Measurements from ENCODE around the gene HIPK1.
"Not testable (repeated sequence)": the region's sequence is repeated elsewhere in the genome, so short reads cannot be mapped to it uniquely, and the experiment has no call there.

The HIPK1 gene

DNA sequence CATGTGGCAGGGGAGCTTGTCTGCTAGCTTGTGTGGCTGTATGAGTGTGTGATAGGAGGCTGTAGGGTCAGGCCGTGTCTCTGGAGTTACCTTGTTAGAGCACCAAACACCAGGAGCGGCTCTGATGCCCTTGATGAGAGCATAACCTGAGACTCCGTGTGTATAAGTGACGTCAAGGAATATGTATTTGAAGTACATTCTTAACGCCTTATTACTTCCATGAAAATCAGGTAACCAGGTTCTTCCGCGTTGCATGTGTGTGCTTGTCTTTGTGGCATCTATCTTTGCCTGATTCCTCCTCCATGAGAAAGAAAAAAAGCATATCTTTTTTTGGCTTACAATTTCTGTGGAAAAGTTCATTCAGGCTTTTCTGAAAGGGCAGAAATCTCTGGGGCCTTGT lies 54.7 kb downstream of the HIPK1 start:
- no peak for FAIRE-seq

DNA sequence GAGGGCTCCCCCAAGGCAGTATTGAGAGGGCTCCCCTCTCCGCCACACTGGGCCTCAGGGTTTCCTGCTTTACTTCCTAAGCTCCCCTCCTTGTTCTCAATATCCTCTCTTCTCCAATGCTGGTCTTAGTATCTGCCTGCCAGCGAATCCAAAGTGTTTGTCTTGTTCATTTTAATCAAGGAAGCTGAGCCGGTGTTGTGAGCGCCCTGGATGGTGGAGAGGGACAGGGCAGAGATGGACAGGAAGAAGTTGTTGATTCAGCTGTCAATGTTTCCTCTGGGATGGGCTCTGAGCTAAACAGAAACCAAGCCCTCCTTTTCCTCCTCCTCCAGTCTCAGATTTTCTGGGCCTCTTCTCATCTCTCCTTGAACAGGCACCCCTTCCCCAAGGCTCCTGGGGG lies 55.6 kb downstream of the HIPK1 start:
- no peak for FAIRE-seq

DNA sequence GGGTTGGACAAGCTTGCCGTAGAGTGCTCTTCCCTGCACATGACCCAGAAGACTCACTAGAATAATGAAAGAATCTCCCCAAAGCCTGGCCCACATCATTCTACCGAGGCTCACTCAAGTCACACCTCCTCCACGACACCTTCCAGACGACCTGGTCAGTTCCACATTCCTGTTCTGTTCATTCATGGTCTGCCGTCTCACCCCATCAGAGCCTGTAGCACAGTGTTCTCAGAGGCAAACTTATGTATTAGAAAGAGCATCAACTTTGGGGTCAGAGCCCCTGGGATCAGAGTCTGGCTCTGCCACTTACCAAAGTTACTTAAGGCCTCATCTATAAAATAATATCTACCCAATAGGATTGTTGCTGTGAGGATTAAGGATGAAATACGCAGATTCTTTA lies 57.7 kb downstream of the HIPK1 start:
- no peak for FAIRE-seq

DNA sequence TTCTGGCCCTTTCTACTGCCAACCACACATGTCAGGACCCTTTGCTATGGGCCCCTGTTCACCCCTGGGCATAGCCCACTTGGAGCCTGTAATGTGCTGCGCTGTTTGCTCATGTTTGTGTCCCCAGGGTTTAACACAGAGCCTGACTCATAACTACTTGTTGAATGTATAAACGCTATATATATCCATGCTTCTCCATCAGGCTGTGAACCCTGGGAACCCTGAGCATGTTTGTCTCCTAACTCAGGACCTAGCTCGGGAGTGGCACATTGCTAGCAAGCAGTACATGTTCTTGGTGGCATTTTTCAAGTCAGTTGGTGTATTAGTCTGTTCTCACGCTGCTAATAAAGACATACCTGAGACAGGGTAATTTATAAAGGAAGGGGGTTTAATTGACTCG lies 58.1 kb downstream of the HIPK1 start:
- no peak for FAIRE-seq

DNA sequence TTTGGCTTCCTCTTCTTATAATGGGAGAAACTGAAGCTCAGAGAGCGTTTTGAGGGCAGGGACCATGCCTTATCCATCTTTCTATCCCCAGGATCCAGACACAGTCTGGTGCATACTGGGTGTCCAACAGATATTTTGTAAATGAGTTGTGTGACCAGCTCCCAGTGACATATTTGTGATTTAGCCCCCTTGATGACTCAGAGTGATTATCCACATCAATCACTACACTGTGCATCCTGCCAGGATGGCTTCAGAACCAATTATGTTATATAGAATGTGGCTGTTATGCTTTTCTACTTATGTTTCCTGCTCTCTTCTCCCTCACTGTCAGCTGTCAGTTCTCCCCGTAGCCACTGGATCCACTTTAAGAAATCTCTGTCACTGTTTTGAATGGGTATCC lies 61.4 kb downstream of the HIPK1 start:
- FAIRE-seq: no peak

DNA sequence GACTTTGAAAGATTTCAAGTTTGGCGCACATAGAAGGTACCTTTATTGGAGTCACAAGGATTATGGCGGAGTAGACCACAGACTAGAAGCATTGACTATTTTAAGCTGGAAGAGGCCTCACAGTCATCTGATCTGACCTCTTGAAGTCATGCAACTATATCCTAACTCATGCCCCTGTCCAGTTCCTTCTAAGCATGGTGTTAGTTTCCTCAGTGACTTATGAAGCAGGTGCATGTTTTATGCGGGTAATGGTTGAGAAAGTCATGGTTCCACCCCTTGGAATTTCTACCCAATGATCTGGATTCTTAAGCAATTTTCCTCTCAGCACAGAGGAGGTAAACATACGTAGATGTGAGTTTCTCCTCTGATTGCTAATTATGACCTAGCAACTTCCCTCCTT lies 61.8 kb downstream of the HIPK1 start:
- FAIRE-seq: no peak

DNA sequence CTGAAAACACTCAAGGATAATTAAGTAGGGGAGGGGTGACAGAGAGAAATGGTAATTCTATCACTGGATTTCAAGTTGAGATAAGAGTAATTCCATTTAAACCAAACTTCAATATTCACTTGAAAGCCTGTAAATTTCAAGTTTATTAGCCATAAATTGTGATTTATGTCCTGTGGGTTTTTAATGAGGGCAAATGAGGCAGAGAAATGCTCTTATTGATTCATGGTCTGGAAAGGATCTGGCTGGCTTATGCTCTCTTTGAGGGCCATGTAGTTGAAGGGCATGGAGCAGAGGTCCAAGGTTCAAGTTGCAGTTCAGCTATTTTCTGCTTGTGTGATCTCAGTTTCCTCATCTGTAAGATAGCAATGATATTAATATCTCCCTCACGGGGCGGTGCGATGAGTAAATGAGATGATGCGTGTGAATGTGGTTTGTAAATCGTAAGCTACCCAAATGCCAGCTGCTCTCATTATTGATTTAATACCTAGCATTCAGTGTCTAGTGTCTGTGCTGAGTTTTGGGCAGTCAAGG lies 62.4 kb downstream of the HIPK1 start:
- FAIRE-seq: no peak

DNA sequence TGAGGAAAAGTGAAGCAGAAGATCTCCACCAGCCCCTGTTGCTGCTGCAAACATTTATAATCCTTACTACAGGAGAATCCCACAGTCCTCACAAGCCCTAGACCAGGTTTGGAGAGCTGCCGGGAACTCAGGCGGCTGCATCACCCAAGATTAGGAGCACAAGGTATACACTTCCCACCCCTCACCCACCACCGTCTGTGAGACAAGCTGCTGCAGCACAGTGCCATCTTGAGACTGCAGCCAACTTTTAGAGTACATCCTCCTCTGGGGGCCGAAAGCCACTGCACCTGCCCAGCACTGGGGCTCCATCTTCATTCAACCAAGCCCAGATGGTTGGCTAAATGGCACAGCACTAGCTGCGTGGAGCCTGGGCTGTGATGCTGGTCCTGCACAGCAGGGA lies 63.9 kb downstream of the HIPK1 start:
- no peak for FAIRE-seq

DNA sequence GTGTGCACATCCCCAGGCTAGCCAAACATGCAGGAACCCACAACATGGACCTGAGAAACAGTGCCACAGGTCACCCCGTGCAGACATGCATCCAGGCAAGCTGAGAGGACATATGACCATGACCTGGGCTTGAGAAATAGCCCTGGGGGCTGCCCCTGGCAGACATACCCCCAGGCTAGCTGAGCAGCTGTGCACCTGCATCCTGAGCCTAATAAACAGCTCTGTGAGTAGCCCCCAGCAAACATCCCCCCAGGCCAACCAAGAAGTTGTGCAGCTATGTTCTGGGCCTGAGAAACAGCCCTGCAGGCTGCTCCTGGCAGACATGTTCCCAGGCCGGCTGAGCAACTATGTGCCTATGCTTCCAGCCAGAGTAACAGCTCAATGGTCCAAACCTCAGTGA lies 64.6 kb downstream of the HIPK1 start:
- no peak for FAIRE-seq

DNA sequence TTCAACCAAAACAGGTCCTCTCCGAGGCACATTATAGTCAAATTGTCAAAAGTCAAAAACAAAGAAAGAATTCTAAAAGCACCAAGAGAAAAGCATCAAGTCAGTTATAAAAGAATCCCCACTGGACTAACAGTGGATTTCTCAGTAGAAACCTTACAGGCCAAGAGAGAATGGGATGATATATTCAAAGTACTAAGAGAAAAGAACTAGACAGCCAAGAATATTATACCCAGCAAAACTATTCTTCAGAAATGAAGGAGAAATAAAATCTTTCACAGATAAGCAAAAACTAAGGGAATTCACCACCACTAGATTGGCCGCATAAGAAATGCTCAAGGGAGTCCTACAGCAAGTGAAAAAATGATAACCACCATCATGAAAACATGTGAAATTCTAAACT lies 66.3 kb downstream of the HIPK1 start:
- no peak for FAIRE-seq

DNA sequence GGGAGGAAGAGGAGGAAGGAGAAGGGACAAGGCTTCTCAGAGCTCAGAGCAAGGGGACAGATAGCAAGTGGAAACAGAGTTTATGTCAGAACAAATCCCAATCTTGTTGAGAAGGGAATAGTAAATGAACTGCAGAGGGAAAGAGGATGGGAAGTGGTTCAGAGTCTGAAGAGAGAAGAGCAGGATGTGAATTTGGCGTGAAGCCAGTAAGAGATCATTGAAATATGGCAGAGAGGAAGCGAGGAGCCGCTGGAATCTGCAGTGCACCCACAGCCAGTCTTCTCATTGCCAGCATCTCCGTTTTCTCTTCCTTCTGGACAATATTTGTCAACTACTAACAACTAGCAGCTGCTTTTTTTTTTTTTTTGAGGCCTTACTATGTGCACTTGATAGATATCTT lies 69.2 kb downstream of the HIPK1 start:
- FAIRE-seq: no peak

DNA sequence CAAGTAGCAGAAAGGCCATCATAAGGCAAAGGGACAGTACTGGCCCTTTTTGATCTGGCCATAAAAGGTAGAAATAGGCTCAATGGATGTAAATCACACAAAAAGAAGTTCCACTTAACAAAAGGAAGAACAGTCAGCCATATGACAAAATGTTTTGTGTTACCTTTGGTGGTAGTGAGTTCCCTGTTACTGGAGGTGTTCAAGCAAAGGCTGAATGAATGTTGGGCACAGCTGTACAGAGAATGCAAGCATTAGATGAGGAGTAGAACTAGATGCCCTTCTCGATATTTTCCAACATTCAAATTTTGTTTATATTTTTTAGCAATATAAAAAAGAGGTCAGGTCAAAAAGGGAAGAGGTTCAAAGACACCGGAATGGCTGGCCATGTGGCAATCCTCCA lies 70.1 kb downstream of the HIPK1 start:
- FAIRE-seq: no peak

DNA sequence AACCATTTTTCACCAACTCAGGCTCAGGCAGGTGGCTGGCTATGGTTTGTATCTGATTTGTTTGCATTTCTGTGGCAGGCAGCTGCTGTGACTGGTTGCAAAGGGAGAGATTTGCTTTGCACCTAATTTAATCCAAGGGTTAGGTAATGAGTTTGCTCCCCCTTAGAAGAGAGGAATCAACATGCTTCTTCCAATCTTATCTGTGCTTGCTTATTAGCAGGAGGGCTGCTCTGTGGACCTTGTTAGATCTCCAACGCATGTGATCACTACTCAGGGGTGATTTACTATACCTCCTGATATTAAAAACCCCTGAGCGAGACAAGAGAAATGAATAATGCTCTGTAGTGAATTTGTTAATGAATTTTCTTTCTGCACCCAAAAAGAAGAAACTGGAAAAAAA lies 70.7 kb downstream of the HIPK1 start:
- no peak for FAIRE-seq

DNA sequence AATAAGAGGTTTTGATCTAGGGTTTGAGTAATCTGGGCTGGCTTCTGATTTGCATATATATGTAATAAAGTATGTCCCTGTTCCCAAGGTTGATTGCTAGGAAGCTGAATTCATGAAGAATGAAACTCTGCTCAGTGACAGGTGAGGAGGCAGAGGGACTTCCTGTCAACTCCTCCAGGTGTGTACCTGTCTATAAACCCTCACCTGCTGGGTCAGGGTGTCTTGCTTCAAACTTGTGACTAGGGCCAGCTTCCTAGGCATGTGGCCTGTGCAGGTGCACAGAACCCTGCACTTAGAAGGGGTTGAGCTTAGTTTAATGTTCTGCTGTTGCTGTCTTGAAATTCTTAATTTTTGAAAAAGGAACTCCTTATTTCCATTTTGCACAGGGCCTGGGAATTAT lies 71.3 kb downstream of the HIPK1 start:
- FAIRE-seq: no peak

DNA sequence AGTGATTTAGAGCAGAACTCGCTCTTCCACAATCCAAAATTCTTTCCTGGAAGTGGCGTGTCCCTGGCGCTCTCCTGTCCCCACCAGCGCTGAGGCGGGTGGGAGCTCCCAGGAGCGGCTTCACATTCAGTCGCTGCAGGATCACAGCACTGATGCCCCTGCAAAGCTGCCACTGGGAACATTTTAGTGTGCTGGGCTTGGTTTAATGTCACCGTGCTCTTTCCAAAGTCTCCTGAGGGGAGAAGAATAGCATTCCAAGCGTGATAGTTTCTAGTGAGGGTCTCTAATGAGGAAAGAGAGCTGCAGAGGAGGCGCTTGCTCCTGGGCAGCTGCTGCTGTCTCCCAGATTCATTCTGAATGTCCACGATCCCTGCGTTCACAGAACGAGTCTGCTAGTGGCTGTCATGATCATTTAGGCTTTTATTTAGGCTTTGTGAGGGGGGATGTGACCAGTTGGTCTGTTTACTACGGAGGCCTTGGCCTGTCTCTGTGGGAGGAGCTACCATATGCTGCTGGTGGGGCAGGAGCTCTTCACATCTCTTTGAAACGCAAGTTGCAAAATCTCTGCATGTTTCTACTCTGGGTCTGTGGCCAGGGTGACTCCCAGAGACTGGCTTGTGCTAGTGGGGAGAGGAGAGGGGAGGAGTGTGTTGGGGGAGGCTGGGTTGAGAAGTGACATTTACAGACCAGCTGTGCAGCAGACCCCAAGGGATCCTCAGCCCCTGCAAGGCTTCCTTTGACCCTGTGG lies 73.5 kb downstream of the HIPK1 start:
- no peak for FAIRE-seq

DNA sequence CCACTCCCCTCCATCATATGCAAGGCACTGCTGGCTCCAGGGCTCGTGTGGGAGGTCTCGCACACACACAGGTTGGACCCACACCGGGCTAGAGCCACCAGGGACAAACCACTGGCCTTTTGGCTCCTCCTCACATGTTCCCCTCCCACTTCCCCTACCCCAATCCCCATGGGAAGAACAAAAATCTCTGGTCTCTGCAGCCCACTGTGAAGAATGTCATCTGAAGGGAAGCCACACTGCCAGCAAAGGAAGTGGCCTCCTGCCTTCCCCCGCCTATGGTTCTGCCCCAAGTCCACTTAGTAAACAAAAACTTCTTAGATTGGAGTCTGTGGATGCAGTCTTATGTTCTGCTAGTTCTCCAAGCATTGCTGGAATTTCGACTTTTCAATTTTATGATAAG lies 74.3 kb downstream of the HIPK1 start:
- no peak for FAIRE-seq

DNA sequence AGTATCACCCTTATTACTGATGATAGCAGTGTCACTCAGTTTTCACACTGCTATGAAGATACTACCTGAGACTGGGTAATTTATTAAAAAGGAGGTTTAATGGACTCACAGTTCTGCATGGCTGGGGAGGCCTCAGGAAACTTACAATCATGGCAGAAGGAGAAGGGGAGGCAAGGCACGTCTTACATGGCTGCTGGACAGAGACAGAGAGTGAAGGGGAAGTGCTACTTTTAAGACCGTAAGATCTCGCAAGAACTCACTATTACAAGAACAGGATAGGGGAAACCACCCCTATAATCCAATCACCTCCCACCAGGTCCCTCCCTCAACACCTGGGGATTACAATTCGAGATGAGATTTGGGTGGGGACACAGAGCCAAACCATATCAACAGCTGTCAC lies 77.7 kb downstream of the HIPK1 start:
- not testable (repeated sequence) for FAIRE-seq

DNA sequence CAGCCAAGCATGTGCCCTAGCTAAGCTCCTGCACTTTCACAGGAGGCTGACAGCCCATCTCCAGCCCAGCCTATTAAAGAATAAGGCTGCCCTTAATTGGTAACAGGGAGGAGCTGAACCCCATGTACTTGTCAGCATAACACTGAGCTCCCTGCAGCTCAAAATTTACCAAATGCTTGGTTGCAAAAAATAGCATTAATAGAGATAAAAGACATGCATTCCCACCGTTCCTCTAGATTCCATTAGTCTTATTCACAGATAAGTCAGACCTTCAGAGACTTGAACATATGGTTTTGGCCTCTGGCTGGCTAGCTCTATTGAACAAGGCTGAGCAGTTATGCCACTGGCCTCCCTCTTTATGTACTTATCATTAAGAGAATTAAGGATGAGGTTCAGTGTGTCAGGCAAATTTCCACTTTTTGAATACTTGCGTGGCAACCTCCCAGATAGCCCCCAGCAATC lies 79.4 kb downstream of the HIPK1 start:
- FAIRE-seq: no peak

DNA sequence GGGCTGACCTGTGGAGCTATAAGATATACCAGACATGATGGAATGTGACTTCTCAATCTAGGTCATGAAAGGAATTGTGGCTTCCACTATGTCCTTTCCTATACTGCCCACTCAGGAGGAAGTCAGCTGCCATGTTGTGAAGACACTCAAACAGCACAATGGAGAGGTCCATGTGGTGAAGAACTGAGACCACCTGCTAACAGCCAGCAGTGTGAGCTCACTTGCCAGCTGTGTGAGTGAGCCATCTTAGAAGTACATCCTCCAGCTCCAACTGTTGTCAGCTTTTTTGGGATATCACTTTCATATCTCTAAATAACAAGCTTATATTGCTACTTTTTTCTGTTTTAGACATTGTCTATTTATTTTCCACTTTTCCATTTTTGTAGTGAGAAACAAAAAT lies 79.9 kb downstream of the HIPK1 start:
- FAIRE-seq: no peak

DNA sequence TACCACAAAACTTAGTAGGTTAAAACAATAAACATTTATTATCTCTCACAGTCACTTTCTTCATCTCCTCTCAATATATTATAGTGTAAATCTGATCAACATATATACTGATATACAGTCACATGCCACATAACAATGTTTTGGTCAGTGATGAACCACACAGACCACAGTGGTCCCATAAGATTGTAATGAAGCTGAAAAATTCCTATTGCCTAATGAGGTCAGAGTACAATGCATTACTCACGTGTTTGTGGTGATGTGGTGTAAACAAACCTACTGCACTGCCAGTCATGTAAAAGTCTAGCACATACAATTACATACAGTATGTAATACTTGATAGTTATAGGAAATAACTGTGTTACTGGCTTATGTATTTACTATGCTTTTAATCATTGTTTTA lies 80.3 kb downstream of the HIPK1 start:
- no peak for FAIRE-seq

DNA sequence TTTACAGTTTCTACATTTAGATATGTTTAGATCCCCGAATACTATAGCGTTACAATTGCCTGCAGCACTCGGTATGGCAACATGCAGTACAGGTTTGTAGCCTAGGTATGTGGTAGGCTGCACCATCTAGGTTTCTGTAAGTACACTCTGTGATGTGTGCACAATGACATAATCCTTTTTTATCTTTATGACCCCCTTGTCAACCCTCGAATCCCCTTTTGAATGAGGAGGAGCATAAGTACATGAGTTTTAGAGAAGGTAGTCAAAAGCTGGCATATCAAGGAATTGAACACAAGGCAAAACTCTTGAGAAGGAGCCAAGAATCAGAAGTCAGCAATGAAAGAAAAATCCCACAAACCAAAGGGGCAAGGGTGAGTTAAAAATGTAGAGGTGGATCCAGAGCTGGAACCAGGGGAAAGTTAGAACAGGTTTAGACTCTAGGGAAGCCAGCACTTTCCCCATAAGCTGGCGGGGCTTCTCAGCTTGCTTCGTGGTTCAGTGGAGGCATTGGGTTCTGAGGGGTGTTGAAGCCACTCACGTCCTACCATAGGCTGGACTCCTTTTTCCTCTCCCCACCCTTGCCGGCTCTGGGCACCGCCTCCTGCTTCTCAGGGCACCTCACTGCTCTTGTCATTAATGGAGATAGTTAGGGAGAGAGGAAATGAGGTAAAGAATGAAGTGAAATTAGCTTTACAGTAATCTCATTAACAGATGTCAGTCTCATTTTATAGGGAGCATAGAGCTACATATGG lies 81.5 kb downstream of the HIPK1 start:
- FAIRE-seq: no peak

DNA sequence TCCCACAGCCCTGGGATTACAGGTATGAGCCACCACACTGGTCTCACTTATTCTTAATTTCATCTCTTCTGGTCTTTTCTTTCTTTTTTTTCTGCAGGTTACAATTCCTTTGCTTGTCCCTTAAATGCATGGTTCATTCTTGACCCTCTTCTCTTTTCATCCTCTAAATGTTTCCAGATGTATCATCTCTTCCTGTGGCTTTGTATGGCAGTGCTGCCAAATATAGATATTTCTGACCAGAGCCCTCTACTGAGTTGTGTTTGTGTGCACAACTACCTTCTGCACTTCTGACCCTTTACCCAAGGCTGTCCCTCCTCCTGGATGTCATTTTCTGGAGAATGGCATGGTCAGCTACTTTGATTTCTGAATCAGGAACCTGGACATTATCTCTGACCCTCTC lies 82.7 kb downstream of the HIPK1 start:
- FAIRE-seq: no peak

DNA sequence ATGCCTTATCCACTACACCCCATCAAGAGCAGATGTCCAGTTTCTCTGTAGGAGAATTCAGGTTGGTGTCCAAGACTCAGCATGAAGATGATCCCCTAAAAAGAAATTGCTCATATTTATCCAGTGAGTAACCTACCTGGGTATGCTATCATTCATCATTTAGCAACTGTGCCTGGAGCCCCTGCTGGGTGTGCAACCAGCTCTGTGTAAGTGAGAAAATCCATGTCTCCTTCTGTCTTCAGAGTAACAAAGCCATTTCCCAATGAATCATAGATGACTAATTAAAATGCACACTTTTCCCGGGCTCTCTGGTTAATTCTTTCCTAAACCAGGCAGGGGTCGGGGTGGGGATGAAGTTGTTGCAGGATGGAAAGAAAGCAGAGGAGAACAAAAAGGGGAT lies 86.0 kb downstream of the HIPK1 start:
- no peak for FAIRE-seq

DNA sequence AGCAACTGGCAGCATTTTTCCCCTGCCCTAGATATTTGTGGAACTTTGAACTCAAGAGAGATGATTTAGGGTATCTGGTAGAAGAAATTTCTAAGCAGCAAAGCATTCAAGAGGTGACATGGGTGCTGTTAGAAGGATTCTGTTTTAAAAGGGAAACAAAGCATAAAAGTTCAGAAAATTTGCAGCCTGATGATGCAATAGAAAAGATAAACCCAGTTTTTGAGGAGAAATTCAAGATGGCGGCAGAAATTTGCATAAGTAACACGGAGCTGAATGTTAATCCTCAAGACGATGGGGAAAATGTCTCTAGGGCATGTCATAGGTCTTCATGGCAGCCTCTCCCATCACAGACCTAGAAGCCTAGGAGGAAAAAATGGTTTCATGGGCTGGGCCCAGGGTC lies 90.6 kb downstream of the HIPK1 start:
- not testable (repeated sequence) for FAIRE-seq
